ENCODE results near the gene FMN2. TPM values are rescaled to one million over a fixed set of nuclear protein-coding genes. Genes with fewer than 3 reads are reported as not detected.

Gene FMN2
- total RNA-seq, 1 donor from 2014 or later = not detected

- no peak for DNase-seq
- no peak overlapping the region for H3K27ac ChIP-seq (replicated peaks)
- H3K36me3 ChIP-seq = no peaks in the 10 kb centered on the region
- no peaks in the 10 kb centered on the region for H3K9me3 ChIP-seq (replicated peaks)
- TF ChIP-seq CTCF (IDR thresholded peaks at IDR 0.05; ENCODE audit: borderline replicate concordance) = no peak
- no peak overlapping the region for H3K4me3 ChIP-seq
- peaks cover 14% of the 10 kb centered on the region for H3K27me3 ChIP-seq (ENCODE audit: low read depth)
- intact Hi-C loops (cut with micrococcal nuclease) = no loop called here
- no peaks in the 10 kb centered on the region for H3K4me1 ChIP-seq
Observed at GRCh38 chr1:240237305-240237721, 145.6 kb downstream of the FMN2 start.

- Histone ChIP-seq H3K4me3 (no peak overlapping the region), H3K36me3 (no peaks in the 10 kb centered on the region), H3K9me3 (replicated peaks) (no peaks in the 10 kb centered on the region), H3K27me3 (ENCODE audit: low read depth) (peaks cover 14% of the 10 kb centered on the region), H3K4me1 (no peaks in the 10 kb centered on the region), H3K27ac (replicated peaks) (no peak overlapping the region)
- intact Hi-C loops (cut with micrococcal nuclease) = no loop called here
- no peak for TF ChIP-seq CTCF (IDR thresholded peaks at IDR 0.05; ENCODE audit: borderline replicate concordance)
- DNase-seq = no peak
Observed at GRCh38 chr1:240239309-240239708, 147.6 kb downstream of the FMN2 start.

- intact Hi-C loops (cut with micrococcal nuclease) = no loop called here
- no peak overlapping the region for H3K27ac ChIP-seq (replicated peaks)
- H3K4me1 ChIP-seq = no peaks in the 10 kb centered on the region
- no peak overlapping the region for H3K4me3 ChIP-seq
- H3K27me3 ChIP-seq (ENCODE audit: low read depth) = peaks cover 4% of the 10 kb centered on the region
- H3K9me3 ChIP-seq (replicated peaks) = peaks cover 3% of the 10 kb centered on the region
- DNase-seq = no peak
- TF ChIP-seq CTCF (IDR thresholded peaks at IDR 0.05; ENCODE audit: borderline replicate concordance) = no peak
- no peaks in the 10 kb centered on the region for H3K36me3 ChIP-seq
Observed at GRCh38 chr1:240241278-240241677, 149.6 kb downstream of the FMN2 start.

GRCh38 chr1:240242601-240243144 is 151.0 kb downstream of the FMN2 start:
- intact Hi-C loops (cut with micrococcal nuclease) = no loop called here
- H3K27me3 ChIP-seq (ENCODE audit: low read depth) = no peaks in the 10 kb centered on the region
- no peaks in the 10 kb centered on the region for H3K4me1 ChIP-seq
- no peak overlapping the region for H3K4me3 ChIP-seq
- DNase-seq = no peak
- no peak for TF ChIP-seq CTCF (IDR thresholded peaks at IDR 0.05; ENCODE audit: borderline replicate concordance)
- peaks cover 4% of the 10 kb centered on the region for H3K9me3 ChIP-seq (replicated peaks)
- no peaks in the 10 kb centered on the region for H3K36me3 ChIP-seq
- no peak overlapping the region for H3K27ac ChIP-seq (replicated peaks)

- no peaks in the 10 kb centered on the region for H3K27me3 ChIP-seq (ENCODE audit: low read depth)
- intact Hi-C loops (cut with micrococcal nuclease) = no loop called here
- H3K4me1 ChIP-seq = no peaks in the 10 kb centered on the region
- no peak overlapping the region for H3K4me3 ChIP-seq
- H3K9me3 ChIP-seq (replicated peaks) = peaks cover 20% of the 10 kb centered on the region
- no peaks in the 10 kb centered on the region for H3K36me3 ChIP-seq
- no peak overlapping the region for H3K27ac ChIP-seq (replicated peaks)
- TF ChIP-seq CTCF (IDR thresholded peaks at IDR 0.05; ENCODE audit: borderline replicate concordance) = no peak
- DNase-seq = no peak
Observed at GRCh38 chr1:240244968-240245628, 153.4 kb downstream of the FMN2 start.
